Measurements from ENCODE around the gene TEX38.

TEX38 gene

DNA sequence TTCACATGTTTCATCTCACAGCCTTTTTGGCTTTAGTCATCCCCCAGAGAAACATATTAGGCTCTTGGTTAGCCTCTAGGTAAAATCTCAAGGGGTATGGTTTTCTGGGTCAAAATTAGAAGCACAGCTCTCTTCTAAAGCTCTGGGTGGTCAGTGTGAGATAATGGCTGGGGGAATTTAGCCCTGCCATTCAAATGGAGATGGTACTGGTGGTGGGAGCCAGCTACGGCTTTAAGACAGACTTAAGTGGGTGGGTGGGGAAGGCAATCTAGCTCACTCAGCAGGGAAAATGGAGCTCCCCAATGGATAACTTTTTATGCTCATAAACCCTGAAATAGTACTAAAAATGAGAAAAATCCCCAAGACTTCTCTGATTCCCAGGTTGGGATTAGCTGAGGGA lies 5.7 kb downstream of the TEX38 start:
- no peak overlapping the region for H3K27ac ChIP-seq
- TF ChIP-seq, protein P1, sequence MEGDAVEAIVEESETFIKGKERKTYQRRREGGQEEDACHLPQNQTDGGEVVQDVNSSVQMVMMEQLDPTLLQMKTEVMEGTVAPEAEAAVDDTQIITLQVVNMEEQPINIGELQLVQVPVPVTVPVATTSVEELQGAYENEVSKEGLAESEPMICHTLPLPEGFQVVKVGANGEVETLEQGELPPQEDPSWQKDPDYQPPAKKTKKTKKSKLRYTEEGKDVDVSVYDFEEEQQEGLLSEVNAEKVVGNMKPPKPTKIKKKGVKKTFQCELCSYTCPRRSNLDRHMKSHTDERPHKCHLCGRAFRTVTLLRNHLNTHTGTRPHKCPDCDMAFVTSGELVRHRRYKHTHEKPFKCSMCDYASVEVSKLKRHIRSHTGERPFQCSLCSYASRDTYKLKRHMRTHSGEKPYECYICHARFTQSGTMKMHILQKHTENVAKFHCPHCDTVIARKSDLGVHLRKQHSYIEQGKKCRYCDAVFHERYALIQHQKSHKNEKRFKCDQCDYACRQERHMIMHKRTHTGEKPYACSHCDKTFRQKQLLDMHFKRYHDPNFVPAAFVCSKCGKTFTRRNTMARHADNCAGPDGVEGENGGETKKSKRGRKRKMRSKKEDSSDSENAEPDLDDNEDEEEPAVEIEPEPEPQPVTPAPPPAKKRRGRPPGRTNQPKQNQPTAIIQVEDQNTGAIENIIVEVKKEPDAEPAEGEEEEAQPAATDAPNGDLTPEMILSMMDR (IDR thresholded peaks at IDR 0.05): no peak
- DNase-seq (ENCODE audit: low spot score): no peak
- H3K4me3 ChIP-seq: no peak overlapping the region

DNA sequence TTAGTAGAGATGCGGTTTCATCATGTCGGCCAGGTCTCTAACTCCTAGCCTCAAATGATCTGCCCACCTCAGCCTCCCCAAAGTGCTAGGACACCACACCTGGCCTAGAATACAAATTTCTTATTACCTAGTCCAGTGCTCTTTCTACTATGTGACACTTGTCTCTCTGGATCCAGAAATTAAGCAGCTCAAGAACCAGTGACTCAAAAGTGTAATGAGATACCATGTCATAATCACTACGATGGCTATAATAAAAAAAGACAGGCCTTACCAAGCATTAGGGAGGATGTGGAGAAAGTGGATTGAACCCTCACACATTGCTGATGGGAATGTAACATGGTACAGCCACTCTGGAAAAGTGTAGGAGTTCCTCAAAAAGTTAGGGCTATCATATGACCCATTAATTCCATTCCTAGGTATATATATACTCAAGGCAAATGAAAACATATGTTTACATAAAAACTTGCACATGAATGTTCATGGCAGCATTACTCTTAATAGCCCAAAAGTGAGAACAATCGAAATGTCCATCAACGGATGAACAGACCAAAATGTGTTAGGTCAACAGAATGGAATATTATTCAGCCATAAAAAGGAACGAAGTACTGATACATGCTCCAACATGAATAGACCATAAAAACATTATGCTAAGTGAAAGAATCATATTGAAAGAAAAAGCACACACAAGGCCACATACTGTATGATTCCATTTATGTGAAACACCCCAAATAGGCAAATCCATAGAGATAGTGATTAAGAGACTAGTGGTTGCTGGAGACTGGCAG lies 8.3 kb downstream of the TEX38 start:
- Histone ChIP-seq H3K4me3 (no peak overlapping the region), H3K27ac (no peak overlapping the region)
- TF ChIP-seq, protein P1 (IDR thresholded peaks at IDR 0.05): no peak
- DNase-seq (ENCODE audit: low spot score): no peak

DNA sequence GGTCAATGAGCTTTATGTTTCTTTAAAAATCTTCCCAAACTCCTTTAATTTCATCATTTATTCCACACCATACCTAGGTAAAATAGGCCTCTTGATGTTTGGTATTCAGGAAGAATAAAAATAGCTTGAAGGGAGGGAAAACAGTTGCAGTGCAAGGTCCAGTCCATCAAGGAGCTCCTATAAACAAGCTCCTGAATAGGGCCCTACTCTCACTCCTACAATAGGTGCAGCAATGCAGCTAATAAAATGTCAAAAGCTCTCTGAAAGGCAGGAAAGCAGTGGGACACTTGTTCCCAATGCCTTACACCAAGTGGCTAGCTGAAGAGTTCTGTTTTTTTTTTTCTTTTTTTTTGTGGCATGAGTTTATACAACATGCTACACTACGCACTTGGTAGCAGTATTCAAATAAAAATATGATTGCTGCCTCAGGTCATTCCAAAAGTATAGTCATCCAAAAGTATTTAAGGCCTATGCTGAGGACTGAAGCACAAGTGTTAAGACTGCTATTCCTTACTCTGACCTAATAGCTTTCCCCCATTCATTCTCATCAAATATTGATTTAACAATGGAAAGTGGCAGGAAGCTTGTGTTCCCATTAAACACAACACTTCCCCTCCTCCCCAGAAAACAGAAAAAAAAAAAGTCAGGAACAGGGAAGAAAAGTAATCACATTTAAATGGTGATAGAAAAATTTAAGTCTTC lies 9.8 kb downstream of the TEX38 start:
- Histone ChIP-seq H3K27ac (no peak overlapping the region), H3K4me3 (no peak overlapping the region)
- TF ChIP-seq, protein P1 (IDR thresholded peaks at IDR 0.05): no peak
- DNase-seq (ENCODE audit: low spot score): no peak

DNA sequence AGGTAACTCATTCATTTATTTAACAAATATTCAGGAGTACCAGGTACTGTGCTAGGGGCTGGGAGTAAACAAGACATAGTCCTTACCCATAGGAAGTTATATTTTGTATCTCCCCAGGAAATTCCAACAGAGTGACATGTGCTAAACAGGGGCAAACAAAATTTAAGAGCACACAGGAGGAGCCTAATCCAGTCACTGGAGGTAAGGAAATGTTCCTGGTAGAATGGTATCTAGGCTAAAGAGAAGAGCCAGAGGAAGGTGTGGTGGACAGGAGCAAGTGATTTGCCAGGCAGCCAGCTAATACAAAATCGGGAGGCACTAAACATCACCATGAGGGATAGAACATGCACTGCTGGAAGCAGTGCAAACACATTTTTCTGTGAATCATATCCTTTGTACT lies 10.4 kb downstream of the TEX38 start:
- H3K4me3 ChIP-seq: no peak overlapping the region
- no peak overlapping the region for H3K27ac ChIP-seq
- TF ChIP-seq, protein P1 (IDR thresholded peaks at IDR 0.05): no peak
- no peak for DNase-seq (ENCODE audit: low spot score)

DNA sequence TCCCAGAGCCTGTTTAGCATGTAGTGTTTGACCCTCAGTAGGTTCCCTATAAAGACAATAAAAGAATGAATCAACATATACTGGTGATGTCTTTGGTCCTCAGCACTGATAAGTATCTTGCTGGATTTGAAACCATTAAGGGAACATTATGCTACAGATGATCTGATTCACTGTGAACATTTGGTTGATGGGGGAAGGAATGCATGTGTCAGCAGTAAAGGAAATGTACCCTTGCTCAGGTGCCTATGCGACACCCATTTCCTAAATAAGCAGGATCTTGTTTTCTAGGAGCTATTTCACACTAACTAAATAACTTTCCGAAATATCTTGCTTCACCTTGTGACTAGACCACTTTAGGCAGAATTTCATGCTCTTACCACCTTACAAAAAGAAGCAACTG lies 13.0 kb downstream of the TEX38 start:
- Histone ChIP-seq H3K27ac (no peak overlapping the region), H3K4me3 (no peak overlapping the region)
- DNase-seq (ENCODE audit: low spot score): no peak
- TF ChIP-seq, protein P1 (IDR thresholded peaks at IDR 0.05): no peak

DNA sequence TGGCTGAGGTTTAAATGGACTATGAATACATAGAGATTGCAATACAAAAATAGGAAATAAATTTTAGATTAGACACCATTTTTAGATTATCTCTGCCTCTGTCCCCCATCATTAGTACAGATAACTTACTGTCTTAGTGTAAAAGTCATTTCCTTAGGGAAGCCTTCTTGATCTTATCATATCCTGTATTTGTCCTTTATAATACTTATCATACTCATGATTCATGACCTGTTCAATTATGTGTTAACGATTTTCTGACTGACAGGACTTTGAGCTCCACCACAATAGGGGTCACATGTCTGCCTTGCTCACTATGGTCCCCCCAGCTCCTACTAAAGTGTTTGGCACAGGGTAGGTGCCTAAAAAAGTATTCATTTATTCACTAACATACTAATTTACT lies 14.6 kb downstream of the TEX38 start:
- Histone ChIP-seq H3K27ac (no peak overlapping the region), H3K4me3 (no peak overlapping the region)
- DNase-seq (ENCODE audit: low spot score): no peak
- TF ChIP-seq, protein P1 (IDR thresholded peaks at IDR 0.05): no peak
